Breast epithelium (tissue), 3 donors: Measurements from ENCODE around the gene JAM2.

Experiments
- CTCF ChIP-seq, 3 donors: fragments of 450-650 bp; IDR thresholded peaks; one replicate each; pipeline ENCODE4 v1.5.1; 2016 to 2017; ENCODE audit warnings: antibody characterized with exemption in 3 of 3, mild to moderate bottlenecking in 3 of 3, moderate library complexity in 3 of 3
- POLR2A ChIP-seq: fragments of 450-650 bp; IDR thresholded peaks from one replicate; pipeline ENCODE4 v1.6.1; 2016; ENCODE audit warnings: antibody characterized with exemption, mild to moderate bottlenecking, moderate library complexity

DNA sequence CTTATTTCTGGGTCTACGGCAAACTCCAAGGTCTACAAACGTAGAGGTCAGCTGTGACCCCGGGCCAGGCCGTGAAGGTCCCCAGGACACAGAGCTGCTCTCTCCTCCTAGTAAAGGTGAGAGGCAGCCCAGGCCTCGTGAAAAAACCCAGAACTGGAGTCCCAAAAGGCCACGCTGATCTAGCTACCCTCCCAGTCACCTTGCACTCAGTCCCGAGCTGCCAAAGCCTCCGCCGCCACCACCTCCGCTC is 95.5 kb downstream of the JAM2 start:
- TF ChIP-seq CTCF (IDR thresholded peaks at IDR 0.05) = no peak
- TF ChIP-seq POLR2A = peak; percentile 73
